CD4-positive, alpha-beta T cell treated with Interleukin-2 at 100 ng/mL for 4 hours (primary cell): ENCODE data around the gene COL5A1.

Experiments used
- DNase-seq: peaks from one replicate; pipeline ENCODE4 v3.0.0-alpha.2; 2020; ENCODE audit warnings: low spot score

The COL5A1 gene

GRCh38 chr9:134792627-134793026 lies 151.0 kb downstream of the COL5A1 start:
- DNase-seq, result no peak

DNA sequence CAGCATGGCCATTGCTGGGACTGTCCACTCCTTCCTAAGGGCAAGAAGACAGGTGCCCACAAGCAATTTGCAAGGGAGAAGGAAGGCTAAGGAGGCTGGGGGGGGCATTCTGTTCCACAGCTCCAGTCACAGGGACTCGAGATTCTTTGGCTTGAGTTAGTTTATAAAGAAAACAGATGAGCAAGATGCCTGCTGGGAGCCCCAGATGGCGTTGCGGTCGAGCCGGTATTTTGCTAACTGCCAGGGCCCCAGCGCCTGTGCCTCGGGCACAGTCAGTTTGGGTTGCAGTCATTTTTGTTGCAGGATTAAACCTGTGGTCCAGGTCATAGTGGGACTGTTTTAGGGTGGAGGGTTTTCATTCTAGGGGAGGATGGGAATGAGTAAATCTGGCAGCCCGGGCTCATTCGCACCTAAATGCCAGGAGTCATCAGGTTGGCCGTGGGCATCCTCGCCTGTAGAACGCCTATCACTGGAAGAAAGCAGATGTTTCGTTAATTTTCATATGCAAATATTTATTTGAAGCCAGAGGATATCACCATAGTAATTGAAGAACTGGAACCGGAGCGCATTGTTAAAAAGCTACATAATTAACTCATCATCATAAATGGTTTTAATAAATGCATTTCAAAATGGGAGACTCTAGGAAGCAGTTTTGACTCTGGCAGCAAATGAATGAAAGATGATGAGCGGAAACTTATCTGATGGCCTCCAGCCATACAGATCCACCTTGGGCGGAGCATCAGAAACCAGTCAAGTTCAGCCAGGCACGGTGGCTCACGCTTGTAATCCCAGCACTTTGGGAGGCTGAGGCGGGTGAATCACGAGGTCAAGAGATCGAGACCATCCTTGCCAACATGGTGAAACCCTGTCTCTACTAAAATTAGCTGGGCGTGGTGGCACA lies 151.9 kb downstream of the COL5A1 start:
- DNase-seq, result no peak

GRCh38 chr9:134794663-134795370 lies 153.2 kb downstream of the COL5A1 start:
- no peak for DNase-seq

- DNase-seq, result no peak
These were observed 153.8 kb downstream of the COL5A1 start for GRCh38 chr9:134795446-134795845.

- DNase-seq, result no peak
These were observed 155.3 kb downstream of the COL5A1 start for GRCh38 chr9:134796882-134797281.

DNA sequence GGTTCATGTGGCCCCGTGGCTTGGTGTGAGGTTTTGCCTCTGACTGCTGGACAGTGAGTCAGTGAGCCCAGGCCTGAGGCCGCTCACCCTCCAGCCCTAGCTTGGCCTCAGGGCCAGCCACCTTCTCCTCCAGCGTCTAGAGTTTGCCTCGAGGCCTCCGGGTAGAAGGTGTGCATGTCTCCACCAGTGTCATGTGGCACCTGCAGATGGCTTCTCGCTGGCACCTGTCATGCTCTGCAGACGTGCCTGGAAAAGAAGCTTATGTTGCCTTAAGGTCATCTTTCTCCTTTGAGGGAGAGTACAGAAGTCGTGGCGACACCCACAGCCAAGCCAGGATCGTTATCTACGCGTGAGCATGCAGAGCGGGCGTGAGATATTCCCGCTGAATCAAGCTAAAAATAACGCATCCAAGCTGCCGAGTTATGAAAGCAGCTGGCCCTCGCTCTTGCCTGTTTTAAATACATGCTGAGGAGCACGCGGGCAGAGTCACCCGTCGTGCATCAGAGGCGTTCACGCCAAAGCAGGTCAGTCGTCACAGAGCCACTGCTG lies 159.3 kb downstream of the COL5A1 start:
- no peak for DNase-seq

DNA sequence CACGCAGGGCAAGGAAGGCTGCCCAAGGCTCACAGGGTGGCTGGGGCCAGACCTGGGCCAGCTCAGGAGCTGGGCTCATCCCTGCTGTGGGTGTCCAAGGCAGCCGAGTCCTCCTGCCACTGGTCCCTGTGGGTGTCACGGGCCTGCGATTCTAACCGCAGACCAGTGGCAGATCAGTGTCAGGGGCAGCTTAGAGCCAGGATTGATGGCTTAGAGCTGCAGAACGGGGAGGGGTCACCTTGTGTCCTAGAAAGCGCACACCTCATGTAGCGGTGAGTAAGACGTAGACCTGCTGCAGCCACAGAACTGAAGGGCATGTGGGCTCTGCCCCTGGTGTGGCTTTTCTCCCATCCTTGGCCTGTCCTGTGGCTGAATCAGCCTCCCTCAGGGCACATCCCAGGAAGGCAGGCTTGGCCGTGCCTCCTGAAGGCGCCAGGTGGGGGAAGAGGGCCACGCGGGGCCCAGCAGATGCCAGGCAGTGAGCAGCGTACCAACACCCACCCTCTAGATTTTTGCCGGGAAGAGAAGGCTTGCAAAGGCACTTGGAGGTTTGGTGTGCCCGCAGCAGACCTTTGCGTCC lies 160.7 kb downstream of the COL5A1 start:
- DNase-seq, result no peak

- no peak for DNase-seq
These were observed 163.3 kb downstream of the COL5A1 start for GRCh38 chr9:134804871-134805270.

DNA sequence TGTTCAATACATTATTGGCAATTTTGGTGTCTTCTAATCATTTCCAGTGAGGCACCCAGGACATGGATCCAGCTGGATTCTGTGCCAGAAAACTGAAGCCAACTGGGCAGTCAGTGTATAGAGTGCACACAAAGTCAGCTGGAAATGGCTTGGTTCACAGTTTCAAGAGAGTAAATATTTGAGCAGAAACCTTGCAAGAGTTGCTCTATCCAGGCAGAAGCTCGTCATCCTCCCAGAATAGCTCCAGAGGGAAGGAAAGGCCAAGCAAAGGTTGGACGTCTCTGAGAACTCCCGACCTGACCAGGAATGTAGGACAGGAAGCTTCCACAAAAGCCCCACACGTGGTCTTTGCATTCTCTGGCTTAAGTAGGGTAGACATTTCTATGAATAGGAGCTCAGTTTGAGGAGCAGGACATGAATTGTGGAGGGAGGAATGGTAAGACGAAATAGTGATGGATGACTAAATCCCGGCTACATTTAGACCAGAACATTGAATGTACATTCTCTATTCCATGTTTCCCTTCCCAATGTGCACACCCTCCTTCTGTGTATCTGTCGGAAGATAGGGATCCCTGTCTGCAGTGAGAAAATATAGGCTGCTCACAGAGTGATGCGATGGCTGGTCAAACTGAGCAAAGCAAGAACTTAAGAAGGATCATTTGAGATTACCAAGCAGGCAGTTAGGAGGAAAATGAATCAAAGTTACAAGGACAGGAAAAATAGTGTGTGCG lies 166.3 kb downstream of the COL5A1 start:
- DNase-seq, result no peak

DNA sequence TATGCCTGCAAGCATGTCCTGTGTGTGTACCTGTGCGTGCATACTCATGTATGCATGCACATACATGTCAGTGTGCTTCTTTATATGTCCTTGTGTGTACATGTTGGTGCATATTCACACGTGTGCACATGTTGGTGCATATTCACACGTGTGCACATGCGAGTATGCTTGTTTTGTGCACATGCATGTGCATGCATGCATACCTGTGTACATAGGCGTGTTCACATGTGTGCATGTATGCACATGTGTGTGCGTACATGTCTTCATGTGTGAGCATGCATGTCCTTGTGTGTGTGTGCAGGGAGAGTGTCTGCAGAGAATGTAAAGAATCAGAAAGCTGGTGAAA lies 166.8 kb downstream of the COL5A1 start:
- no peak for DNase-seq

DNA sequence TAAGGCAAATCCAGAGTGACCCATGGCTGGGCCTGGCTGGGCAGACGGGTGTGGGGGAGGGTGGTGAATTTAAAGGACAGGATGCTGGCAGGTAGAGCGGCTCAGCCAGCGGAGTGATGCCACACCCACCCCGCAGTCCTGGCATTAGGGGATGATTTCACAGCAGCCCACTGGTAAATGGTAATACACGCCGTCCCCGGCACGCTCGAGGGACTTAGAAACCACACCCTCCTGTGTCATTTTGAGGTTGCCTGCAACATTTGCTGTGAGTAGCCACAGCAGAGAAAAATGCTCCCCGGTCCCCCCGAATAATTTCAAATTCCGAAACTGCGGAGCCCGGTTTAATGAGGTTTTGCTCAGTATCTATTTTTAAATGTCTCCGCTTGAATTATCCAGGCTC lies 167.7 kb downstream of the COL5A1 start:
- DNase-seq, result no peak

- DNase-seq, result no peak
These were observed 168.2 kb downstream of the COL5A1 start for GRCh38 chr9:134809826-134810225.

- no peak for DNase-seq
These were observed 169.6 kb downstream of the COL5A1 start for GRCh38 chr9:134811079-134811672.

DNA sequence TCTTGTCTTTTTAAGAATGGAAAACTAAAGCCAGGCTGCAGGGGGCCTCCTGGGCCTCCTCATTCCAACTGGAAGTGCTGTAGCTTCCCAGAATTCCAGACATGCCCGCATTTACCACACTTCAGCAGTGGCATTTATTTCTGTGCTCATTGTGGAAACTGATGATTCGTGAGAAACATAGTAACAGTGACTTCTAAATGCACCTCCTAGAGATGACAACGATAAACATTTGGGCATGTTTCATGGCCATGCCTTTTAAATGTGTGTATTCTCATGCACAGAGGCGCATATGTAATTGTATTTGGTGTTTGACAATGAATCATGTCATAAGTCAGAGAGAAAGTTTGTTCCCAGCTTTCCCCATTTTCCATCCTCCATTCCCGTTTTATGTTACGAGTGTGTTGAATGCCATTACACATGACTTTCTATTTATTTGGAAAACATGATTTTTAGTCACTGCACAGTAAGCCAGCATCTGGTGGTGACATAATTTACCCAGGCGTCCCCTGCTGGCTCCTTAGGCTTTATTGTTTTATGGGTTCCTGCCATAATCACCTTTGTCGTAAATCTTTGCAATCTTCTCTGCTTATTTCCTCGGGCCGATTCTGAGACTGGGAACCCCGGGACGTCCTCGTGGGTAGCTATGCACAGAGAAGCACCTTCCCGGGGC lies 170.2 kb downstream of the COL5A1 start:
- no peak for DNase-seq

- no peak for DNase-seq
These were observed 170.7 kb downstream of the COL5A1 start for GRCh38 chr9:134812343-134812673.

GRCh38 chr9:134813841-134814240 lies 172.2 kb downstream of the COL5A1 start:
- DNase-seq, result no peak

DNA sequence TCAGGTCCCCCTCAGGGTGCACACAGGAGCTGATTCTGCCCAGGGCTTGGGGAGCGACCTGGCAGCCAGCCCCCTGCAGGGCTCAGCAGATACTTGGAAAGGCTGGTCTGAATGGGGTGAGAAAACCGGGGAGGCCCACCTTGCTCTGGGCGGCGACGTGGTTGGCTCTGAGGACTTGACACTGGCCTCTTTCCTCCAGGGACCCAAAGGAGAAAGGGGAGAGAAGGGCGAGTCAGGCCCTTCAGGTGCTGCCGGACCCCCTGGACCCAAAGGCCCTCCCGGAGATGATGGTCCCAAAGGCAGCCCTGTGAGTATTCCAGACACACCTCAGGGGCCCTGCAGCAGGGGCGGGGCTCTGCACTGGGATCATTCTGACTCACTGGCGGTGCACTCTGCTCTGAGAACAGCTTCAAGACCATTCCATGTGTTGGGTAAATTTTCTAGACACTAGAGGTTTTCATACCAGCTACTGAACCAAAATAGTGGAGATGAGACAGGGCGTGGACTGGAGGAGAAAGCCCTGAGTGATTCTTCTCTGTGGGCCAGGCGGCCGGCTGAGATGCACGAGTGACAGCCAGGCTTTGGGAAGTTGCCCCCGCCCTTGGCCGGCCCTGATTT lies 173.1 kb downstream of the COL5A1 start:
- no peak for DNase-seq

- no peak for DNase-seq
These were observed 174.0 kb downstream of the COL5A1 start for GRCh38 chr9:134815435-134816214.

- DNase-seq, result no peak
These were observed 174.7 kb downstream of the COL5A1 start for GRCh38 chr9:134816264-134816663.

DNA sequence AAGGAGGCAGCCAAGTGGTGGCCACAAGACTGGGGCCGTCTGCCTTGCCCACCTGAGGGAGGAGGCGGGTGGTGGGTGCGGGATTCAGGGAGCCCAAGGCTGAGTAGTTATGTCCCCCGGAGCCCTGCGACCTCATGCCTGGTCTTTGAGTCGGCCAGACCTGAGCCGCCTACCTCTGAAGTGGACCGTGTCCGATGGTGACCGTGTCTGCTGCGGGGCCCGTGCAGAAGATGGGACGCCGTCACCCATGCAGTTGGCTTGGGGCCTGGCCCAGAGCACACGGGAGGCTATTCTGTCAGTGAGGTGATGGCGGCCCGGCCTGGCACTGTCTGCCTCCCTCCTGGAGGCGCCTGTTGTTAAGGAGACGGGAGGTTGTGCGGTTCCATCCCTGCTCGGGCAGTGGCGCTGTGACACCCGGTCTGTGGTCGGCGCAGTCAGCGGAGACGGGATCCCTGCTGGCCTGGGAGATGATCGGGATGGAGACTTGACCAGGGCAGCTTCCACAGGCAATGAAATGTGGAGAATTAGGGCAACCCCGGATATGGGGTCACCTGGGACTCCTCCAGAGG lies 176.5 kb downstream of the COL5A1 start:
- DNase-seq, result no peak
